Inferior parietal cortex (tissue), 1 donor: ENCODE data around the gene HNRNPR.
"Not testable (repeated sequence)": the region's sequence is repeated elsewhere in the genome, so short reads cannot be mapped to it uniquely, and the experiment has no call there.

Experiments used
- DNase-seq: peaks from one replicate; pipeline ENCODE4 v3.0.0-alpha.2; 2016; ENCODE audit errors: extremely low spot score

HNRNPR gene

DNA sequence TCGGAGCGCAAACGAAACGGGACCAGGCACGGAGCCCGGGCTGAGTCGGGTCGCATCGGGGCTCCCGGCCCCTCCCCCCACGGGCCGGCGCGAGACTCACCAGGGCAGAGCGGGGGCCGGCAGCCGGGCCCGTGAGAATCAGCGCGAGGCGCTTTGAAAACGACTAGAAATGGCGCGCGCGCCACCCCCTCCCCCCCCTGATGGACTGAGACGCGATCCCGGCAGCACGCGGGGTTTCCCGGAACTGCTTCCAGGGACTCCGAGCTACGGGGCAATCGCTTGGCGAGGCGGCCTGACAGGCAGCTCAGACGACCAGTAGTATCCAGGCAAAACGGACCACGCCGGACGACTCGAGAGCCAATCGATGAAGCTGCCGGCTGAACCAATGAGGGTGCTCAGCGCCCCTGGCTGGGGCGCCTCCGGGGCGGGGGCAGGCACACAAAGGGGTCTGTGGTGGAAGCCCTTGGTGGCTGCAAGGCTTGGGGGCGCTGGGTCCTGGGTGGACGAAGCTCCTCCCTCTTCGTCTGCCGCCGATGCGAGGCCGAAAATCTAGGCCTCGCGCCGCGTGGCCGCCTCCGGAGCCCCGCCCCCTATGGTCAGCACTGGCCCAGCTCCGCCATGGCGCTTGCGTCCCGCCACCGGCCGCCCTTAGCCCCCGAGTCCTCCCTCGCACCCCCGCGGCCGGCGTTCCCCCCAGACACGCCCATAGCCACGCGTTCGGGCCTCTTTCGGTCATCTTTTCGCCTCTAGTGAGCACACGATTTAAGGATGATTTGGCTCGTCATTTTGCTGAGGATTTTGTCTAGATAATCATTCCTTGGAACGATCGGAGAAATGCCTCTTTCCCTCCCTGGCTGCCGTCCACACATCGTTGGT lies at the start of gene HNRNPR:
TSS of gene HNRNPR (minus strand) at position 174 of the 876 bp plus-strand sequence. CDS start 3,276 bp downstream, outside the sequence.
- DNase-seq: peak; percentile 99

DNA sequence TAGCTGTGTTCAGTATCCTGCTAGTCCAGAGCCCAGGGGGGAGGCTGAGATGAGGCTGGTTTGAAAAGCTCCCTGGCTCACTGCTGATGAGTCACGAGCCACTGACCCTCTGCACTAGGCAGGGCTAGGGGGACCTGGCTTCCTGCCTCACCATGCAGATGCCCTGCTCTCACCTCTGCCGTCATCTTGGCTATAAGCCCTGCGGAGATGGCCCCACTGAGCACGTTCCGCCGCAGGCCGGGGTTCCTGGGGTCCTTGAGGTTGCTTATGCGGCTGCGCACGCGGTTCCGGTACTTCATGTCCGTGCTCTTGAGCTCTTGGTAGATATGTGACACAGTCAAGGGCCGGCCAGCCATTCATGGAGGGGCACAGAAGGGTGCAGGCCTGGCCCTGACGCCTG lies 49.6 kb upstream of the HNRNPR start:
- DNase-seq: no peak

DNA sequence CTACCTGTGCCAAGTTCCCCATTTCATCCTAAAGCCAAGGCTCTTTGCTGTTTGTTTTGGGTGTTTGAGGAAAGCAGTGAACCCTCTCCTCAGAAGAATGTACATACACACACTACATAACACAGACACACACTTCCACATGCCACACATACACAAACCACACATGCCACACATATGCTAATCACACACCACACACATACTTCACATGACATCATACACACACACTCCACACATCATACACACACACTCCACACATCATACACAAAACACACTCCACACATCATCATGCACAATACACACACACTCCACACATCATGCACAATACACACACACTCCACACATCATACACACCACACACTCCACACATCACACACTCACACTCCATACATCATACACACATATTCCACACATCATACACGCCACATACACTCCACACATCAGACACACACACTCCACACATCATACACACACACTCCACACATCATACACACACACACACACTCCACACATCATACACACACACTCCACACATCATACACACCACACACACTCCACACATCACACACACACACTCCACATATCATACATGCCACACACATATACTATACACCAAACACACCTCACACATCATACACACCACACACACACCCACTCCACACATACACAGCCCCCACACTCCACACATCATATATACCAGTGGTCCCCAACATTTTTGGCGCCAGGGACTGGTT lies 48.2 kb upstream of the HNRNPR start:
- no peak for DNase-seq

DNA sequence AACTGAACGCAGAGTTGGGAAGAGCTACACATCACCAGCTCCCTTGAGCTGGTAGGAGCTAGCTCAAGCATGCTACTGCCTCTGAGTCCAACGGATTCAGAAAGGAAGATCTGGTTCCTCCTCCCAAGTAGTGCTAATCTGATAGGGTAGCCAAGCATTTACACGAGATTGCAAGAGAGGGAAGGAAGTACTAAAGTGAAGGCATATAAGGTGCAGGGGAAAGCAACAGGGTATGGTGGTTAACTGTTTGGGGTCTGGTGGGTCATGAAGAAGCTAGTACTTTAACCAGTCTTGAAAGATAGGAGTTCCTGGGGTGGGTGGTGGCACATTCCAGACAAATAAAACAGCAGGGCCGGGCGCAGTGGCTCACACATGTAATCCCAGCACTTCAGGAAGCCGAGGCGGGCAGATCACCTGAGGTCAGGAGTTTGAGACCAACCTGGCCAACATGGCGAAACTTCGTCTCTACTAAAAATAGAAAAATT lies 45.8 kb upstream of the HNRNPR start:
- DNase-seq: no peak

DNA sequence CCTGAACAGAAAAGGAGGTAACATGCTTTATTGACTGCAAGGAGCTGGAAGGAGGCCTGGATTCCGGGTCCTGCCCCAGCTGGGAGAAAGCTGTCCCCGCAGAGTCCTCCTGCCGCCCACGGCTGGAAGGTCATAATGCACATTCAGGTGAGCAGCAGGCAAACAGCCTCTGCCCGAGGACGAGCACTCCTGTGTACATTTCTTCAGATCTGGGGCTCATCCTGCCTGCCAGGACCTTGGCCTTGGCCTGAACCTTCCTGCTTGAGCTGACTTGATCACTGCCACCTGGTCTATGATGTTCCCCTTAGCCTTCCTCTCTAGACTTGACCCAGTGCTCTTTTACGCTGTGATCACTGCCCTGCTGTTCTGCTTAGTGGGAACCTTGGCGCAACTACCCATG lies 43.4 kb upstream of the HNRNPR start:
- DNase-seq: no peak

DNA sequence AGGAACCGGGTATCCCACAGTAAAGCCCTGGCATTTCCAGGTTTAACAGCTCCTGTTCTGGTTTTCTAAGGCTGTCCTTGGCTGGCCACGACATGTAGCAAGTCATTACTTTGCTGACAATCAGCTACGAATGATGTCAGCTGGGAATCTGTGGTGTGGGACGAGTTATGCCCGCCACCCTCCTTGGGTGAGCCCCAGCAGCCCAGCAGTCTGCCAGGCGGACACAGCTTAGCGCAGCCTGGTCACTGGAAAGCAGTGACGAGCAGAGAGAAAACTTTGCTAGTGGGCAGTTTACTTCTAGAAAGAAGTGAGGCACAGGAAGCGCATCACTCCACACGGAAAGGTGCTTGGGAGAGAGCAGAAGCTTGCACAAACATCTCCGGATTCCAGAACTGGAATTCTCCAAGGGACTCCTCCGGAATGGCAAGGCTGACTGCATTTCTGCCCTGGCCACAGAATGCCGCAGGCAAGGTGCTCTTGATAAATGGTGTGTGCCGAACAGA lies 41.1 kb upstream of the HNRNPR start:
- no peak for DNase-seq

DNA sequence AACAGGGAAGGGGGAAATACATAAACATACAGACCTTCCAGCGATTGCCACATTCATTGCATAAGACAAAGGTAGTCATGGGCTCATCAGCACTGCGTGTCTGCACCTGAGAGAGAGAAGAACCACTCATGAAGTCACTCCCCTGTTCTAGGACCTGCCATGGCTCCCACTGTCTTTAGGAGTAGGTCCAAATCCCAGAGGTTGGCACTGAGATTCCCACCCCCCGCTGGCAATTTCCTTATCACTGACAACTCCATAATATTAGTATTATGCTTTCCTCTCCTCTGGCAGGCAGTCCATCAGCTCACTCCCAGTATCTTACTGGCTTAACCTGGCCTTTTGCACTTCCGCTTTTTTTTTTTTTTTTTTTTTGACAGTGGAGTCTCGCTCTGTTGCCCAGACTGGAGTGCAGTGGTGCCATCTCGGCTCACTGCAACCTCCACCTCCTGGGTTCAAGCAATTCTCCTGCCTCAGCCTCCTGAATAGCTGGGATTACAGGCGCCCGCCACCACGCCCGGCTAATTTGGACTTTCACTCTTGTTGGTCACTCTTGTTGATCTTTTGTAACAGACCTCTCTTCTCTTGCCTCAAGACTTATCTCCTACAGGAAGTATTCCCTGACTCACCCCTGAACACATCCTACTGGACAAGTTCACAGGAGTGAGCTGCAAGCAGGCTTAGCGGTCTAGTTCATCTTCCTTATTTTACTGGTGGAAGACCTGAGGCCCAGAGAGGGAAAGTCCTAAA lies 40.4 kb upstream of the HNRNPR start:
- no peak for DNase-seq

DNA sequence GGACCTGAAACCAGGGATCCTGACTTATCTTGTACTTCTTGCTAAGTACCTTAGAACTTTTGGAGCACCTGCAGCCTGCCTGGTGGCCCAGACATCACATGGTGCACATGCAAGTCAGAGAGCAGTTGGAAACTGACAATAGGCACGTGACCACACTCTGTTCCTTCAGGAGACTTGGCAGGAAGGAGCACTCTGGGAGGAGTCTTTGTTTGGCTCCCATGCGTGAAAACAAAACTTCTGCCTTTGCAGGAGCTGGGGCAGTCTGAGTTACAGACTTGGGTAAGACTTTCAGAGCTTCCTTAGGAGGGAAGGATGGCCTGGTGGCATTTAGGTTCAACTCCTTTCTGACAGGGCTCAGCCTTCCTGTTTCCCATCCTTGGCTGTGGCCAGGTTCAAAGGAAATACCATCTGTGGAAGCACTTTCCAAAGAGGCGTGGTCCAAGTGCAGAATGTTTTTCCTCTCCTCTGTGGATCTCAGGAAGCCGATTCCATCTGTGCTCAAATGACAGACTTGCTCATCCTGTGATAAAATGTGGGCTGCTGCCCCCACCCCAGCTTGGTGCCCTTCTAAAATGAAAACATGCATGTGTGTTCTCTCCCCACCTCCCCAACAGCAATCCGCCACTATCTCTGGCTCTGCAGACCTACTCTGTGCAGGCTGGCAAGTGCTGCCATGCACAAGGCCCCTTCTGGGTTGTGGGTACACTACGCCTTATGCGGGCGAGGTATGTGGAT lies 39.7 kb upstream of the HNRNPR start:
- no peak for DNase-seq

DNA sequence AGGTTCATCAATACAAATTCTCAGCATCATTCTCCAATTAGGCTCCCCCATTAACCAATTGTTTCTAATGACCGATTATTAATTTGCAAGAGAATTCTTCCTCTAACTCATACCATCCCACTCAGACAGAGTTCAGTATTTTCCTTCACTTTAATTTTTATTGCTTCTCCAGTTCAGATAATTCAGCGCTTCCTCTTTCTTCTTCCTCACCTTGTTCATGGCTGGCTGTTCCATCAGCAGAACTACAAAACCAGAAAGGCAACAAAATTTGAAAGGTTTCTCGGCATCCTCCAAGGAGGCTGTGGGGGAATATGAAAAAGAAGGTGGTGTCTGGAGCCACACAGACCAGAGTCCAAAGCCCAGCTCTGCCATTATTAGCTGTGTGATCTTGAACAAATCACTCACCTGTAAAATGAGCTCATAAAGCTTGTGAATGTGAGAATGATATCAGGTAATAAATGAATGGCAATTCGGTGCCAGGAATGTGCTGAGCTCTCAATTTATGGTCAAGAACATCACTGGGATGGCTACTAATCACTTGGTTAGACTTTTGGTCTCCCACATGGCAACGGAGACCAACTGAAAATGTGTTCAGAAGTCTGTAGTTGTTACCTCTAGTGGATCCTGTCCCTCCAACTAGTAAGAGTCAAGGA lies 37.3 kb upstream of the HNRNPR start:
- DNase-seq: no peak

DNA sequence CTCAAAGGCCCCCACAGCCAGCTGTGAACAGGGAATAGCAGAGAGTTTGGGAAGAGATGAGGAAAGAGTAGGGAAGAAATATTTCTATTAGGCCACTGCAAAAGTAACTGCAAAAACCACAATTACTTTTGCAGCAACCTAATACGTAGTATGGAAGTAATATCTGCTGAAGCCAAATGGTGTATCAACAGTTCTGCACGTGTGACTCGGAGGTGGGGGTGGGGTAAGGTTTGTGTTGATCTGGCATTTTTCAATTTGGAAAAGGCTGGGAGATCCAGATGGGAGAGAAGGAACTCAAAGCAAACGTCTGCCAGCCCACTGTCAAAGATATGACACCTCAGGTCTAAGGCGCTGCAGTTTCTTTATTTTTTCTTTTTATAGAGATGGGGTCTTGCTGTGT lies 36.6 kb upstream of the HNRNPR start:
- no peak for DNase-seq

DNA sequence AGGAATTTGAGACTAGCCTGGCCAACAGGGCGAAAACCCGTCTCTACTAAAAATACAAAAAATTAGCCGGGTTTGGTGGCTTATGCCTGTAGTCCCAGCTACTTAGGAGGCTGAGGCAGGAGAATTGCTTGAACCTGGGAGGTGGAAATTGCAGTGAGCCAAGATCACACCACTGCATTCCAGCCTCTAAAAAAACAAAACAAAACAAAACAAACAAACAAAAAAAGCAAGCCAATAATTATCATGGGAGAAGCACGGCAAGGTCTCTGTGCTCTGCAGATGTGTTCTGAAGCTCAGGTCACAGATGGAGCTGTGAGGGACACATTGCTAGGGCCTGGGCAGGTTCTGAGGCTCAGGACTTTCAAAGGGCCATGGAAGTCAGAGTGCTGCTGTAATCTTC lies 36.2 kb upstream of the HNRNPR start:
- not testable (repeated sequence) for DNase-seq

DNA sequence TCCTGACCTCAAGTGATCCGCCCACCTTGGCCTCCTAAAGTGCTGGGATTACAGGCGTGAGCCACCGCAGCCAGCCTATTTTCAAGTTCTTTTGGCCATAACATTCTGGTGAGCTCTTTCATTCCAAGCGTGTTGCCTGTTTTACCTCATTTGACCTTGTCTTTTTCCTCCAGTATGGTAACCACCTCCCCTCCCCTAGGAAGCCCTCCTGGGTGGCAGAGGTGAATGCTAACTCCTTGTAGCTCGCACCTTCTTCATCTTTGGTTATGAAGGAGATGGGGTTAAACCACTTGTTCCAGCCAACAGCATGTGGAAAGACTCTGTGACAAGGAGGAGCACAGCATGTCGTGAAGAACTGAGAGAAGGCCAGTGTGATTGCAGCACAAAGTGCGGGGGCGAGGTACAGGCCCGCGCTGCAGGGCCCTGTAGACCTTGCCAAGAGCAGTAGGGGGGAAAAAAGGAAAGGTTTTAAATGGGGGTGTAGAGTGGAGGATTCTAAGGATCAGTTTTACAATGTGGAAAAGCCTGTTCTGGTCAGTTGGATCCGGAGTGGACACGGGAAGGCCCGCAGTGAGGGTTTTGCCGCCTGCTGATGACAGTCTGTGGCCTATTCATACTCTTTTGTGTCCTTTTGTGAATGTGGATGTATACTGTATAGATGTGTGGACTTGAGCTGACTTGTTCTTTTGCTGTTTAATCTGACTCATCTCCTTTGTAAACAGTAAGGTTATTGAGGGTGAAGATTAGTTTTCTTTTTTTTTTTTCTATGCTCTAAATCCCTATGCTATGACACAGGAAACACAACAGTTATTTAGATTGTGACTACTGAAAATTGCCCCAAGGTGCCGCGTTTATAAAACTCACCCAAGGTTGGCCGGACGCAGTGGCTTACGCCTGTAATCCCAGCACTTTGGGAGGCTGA lies 33.1 kb upstream of the HNRNPR start:
- DNase-seq: no peak

DNA sequence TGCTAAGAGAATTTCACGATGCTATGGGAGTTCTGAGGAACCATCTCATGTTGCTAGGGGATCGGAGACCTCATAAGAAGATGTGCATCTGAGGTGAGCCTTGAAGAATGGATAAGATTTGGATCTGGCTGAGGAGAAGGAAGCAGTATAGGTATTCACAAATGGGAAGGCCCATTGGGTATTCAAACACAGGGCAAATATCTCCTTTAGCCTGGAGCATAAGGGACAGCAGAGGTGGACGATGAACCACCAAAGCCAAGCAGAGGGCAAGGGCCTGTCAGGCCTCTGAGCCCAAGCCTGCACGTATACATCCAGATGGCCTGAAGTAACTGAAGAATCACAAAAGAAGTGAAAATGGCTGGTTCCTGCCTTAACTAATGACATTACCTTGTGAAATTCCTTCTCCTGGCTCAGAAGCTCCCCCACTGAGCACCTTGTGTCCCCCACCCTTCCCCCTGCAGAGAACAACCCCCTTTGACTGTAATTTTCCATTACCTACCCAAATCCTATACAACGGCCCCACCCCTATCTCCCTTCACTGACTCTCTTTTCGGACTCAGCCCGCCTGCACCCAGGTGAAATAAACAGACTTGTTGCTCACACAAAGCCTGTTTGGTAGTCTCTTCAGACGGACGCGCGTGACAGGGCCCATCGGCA lies 30.1 kb upstream of the HNRNPR start:
- DNase-seq: not testable (repeated sequence)

DNA sequence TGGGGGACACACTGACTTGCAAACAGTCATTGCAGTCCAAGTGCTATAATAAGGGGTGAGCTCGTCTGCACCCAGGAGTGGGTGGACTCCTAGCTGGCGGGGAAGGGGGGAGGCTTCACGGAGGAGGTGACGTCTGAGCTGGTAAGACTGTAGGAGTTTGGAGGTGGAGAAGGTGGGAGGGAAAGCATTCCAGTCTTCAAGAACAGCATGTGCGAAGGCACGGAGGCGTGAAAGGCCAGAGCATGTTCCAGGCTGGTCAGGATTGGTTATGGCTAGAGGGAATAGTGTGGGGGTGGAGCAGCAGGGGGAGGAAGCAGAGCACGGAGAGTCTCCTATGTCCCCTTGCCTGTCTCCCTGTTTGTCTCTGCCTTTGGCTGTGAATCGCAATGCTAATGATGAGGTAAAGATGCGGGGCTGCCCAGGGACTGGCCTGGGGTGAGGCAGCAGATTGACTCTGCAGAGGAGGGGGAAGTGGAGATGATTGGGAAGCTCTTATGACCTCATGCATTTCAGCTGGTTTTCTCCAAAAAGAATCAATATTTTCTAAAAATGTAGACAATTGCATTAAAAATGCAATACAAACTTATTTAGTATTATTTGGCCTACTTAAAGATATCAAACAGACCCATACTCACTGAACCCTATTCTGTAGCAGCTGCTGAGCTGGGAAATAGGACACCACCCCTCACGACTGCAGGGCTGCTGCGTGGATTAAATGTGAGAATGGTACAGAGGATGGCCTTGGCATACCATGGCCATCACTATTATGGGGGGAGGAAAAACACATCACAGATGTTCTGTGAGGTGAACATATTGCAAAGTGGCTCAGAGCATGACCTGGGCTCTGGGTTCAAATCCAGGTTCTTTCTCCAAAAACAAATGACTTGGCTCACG lies 28.1 kb upstream of the HNRNPR start:
- no peak for DNase-seq

DNA sequence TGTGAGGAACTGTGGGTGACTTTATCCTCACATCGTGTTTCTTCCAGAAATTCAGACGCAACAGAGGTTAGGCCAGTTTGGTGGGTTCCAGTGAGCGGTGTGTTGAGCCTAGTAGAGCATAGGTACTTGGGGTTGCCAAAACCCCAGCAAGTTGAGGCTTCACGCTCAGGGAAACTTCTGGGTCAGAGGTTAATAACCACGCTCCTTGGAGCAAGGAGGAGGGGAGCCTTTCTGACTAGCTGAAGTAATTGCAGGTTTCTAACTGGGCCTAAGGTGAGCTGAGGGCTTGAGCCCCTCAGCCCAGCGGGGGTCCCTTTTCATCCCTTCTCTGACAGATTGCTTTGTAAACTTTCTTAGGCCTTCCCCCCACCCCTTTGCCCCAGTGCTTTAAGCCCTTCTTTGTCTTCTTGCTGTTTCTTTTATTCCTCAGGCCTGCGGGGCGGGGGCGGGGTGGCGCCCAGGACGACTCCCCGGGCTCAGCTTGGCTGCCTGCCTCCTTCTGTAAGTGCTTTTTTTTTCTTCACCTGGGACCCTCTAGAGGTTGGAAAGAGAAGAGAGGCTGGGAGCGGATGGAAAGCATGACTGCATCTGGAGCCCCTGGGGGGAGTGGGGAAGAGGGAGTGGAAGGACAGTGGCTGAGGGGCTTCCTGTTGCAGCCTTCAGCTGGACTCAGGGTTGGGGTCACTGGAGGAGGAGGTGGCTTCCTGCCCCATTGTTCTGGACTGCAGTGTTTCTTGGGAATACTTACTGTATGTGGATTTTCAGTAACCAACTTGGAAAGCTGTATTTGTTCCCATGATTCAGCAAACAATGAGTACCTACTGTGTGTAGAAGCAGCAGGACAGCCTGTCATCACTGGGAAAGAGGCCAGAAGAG lies 26.9 kb upstream of the HNRNPR start:
- no peak for DNase-seq

DNA sequence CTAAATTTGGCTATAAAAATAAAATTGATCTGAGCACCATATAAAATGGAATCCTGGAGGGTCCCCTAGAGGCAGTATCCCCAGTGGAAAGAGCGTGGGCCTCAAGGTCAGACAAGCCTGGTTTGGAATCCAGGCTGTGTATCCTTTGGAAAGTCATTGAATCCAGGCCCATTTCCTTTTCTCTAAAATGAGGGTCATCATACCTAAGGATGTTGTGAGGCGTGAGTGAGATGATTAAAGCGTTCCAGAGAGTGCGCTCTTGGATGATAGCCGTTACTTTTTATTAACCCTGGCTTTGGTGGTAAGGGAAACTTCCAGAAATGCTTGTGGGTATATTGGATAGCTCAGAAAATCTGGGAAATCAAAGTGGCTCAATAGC lies 26.2 kb upstream of the HNRNPR start:
- no peak for DNase-seq
